Neutrophil (primary cell): ENCODE data around the gene TBC1D17.

Experiments used
- H3K27ac ChIP-seq: fragments of 200-600 bp; sonication (generic); 2 replicates; pipeline ENCODE4 v1.5.1; 2016; ENCODE audit warnings: mild to moderate bottlenecking, moderate library complexity
- H3K27me3 ChIP-seq: fragments of 200-600 bp; sonication (generic); 2 replicates; pipeline ENCODE4 v1.6.0; 2016; ENCODE audit warnings: mild to moderate bottlenecking
- H3K36me3 ChIP-seq: fragments of 200-600 bp; sonication (generic); 2 replicates; pipeline ENCODE4 v1.5.1; 2017
- H3K4me1 ChIP-seq, 2 experiments: fragments of 200-600 bp in 1 of 2; sonication (generic) in 1 of 2; 1 replicate in 1 of 2; 2 replicates in 1 of 2; pipeline versions ENCODE4 v1.5.1 to v1.6.1; 2013 to 2016; ENCODE audit warnings: low read depth in 1 of 2, low read length in 1 of 2, mild to moderate bottlenecking in 1 of 2, moderate library complexity in 1 of 2; ENCODE audit not compliant: control insufficient read depth in 1 of 2, insufficient read depth in 1 of 2
- H3K4me3 ChIP-seq, 2 experiments: fragments of 200-600 bp in 1 of 2; sonication (generic) in 1 of 2; 1 replicate in 1 of 2; 2 replicates in 1 of 2; pipeline ENCODE4 v1.5.1; 2013 to 2016; ENCODE audit warnings: low read depth in 1 of 2, low read length in 1 of 2, mild to moderate bottlenecking in 1 of 2, moderate library complexity in 1 of 2
- H3K9me3 ChIP-seq: fragments of 200-600 bp; sonication (generic); 2 replicates; pipeline ENCODE4 v1.5.1; 2016
- CTCF ChIP-seq: fragments of 200-600 bp; sonication (generic); IDR thresholded peaks from 2 replicates; pipeline ENCODE4 v1.5.1; 2016; ENCODE audit warnings: antibody characterized with exemption

TBC1D17 gene

DNA sequence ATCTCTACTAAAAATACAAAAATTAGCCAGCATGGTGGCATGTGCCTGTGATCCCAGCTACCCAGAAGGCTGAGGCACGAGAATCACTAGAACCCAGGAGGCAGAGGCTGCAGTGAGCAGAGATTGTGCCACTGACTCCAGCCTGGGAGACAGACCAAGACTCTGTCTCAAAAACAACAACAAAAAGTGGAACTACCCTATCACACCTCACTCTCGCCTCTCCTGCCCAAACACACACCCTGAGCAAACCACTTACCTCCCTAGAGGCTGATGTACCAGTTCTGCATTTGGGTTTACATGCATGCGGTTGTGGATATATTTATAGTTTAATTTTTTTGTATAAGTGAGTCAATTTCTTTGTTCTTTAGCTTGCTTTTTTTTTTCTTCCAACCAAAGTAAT is 34.2 kb upstream of the TBC1D17 start:
- Histone ChIP-seq H3K27ac (no peak overlapping the region), H3K27me3 (no peaks in the 10 kb centered on the region), H3K4me3 (no peak overlapping the region), H3K36me3 (peaks cover 28% of the 10 kb centered on the region), H3K9me3 (no peaks in the 10 kb centered on the region), H3K4me1 (peaks cover 24% of the 10 kb centered on the region in 2 experiments)
- no peak for TF ChIP-seq CTCF

DNA sequence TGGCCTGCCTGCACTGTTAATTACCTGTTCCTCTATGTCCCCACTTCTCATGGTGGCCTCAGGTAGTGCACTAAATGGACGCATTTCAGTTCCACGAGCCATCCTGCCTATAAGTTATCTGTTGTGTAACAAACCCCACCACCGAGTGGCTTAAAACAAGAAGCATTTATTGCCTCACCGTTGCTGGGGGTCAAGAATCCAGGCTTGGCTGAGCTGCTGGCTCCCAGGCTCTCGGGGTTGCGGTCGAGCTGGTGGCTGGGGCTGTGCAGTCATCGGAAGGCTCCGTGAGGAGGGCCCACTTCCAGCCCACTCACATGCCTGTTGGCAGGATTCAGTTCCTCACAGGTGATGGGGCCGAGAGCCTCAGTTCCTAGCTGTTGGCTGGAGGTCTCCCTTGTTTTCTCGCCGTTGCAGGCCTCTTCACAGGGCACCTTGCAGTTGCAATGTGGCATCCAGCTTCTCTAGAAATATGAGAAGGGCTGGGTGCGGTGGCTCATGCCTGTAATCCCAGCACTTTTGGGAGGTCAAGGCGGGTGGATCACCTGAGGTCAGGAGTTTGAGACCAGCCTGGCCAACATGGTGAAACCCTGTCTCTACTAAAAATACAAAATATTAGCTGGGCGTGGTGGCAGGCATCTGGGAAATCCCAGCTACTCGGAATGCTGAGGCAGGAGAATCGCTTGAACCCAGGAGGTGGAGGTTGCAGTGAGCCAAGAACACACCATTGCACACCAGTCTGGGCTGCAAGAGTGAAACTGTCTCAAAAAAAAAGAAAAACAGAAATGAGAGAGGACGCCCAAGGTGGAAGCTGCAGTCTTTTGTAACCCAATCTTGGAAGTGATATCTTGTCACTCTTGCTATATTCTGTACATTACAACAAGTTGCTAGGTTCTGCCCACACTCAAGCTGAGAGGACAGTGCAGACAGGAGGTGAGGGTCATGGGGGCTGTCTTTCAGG is 33.1 kb upstream of the TBC1D17 start:
- Histone ChIP-seq H3K27ac (peak overlapping the region; percentile 46), H3K4me3 (no peak overlapping the region), H3K4me1 (peaks cover 36% of the 10 kb centered on the region in 2 experiments), H3K27me3 (no peaks in the 10 kb centered on the region), H3K9me3 (no peaks in the 10 kb centered on the region), H3K36me3 (peaks cover 17% of the 10 kb centered on the region)
- TF ChIP-seq CTCF: no peak

GRCh38 chr19:49845414-49845813 is 32.1 kb upstream of the TBC1D17 start:
- Histone ChIP-seq H3K27ac (peak overlapping the region; percentile 46), H3K9me3 (no peaks in the 10 kb centered on the region), H3K36me3 (peaks cover 7% of the 10 kb centered on the region), H3K4me1 (peaks cover 46% of the 10 kb centered on the region in 2 experiments), H3K27me3 (no peaks in the 10 kb centered on the region), H3K4me3 (no peak overlapping the region)
- no peak for TF ChIP-seq CTCF

GRCh38 chr19:49846408-49846807 is 31.1 kb upstream of the TBC1D17 start:
- H3K36me3 ChIP-seq: no peaks in the 10 kb centered on the region
- no peak overlapping the region for H3K4me3 ChIP-seq
- H3K9me3 ChIP-seq: no peaks in the 10 kb centered on the region
- H3K27ac ChIP-seq: no peak overlapping the region
- H3K4me1 ChIP-seq: peaks cover 46% of the 10 kb centered on the region in 2 experiments
- TF ChIP-seq CTCF: no peak
- H3K27me3 ChIP-seq: peaks cover 1% of the 10 kb centered on the region

- peak overlapping the region; percentile 13 to 33 for H3K4me3 ChIP-seq
- no peaks in the 10 kb centered on the region for H3K9me3 ChIP-seq
- H3K4me1 ChIP-seq: peaks cover 55 to 57% of the 10 kb centered on the region in 2 experiments
- no peaks in the 10 kb centered on the region for H3K36me3 ChIP-seq
- no peak for TF ChIP-seq CTCF
- H3K27ac ChIP-seq: peak overlapping the region; percentile 98
- H3K27me3 ChIP-seq: peaks cover 17% of the 10 kb centered on the region
These were observed 29.5 kb upstream of the TBC1D17 start for GRCh38 chr19:49847731-49848696.
